ENCODE data around the gene LRRC58.

LRRC58 gene

GRCh38 chr3:120311863-120312794 lies 37.0 kb downstream of the LRRC58 start:
- no peak for DNase-seq (ENCODE audit: extremely low read depth, low read depth)

DNA sequence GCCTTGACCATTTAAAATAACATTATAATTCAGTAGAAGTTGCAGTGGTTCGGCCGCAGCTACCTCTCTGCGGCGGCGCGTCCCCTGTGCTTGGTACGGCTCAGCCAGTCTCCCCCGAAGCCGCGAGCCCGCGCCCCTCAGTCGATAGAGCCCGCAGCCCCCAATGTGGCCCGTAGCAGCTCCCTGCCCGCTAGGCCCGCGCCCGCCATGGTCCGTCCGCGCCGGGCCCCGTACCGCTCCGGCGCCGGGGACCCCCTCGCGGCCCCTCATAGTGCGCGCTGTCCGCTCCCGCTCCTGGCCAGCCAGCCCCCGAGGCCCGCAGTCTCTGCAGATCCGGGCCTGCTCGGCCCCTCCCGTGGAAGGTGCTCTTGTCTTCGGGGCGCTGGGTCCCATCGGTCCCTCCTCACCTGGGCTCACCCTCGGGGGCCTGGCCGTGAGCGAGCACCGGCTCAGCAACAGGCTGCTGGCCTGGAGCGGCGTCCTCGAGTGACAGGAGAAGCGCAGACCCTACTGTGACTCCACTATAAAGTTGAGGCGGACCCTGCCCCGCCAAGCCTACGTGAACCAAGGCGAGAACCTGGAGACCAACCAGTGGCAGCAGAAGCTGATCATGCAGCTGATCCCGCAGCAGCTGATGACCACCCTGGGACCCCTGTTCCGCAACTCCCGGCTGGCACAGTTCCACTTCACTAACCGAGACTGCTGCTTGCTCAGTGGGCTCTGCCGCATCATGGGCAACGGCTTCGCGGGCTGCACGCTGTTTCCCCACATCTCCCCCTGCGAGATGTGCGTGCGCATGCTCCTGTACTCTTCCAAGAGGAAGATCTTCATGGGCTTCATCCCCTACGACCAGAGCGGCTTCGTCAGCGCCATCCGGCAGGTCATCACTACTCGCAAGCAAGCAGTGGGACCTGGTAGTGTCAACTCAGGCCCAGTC lies 42.4 kb downstream of the LRRC58 start:
- no peak for DNase-seq (ENCODE audit: extremely low read depth, low read depth)
- TF ChIP-seq, protein P1, sequence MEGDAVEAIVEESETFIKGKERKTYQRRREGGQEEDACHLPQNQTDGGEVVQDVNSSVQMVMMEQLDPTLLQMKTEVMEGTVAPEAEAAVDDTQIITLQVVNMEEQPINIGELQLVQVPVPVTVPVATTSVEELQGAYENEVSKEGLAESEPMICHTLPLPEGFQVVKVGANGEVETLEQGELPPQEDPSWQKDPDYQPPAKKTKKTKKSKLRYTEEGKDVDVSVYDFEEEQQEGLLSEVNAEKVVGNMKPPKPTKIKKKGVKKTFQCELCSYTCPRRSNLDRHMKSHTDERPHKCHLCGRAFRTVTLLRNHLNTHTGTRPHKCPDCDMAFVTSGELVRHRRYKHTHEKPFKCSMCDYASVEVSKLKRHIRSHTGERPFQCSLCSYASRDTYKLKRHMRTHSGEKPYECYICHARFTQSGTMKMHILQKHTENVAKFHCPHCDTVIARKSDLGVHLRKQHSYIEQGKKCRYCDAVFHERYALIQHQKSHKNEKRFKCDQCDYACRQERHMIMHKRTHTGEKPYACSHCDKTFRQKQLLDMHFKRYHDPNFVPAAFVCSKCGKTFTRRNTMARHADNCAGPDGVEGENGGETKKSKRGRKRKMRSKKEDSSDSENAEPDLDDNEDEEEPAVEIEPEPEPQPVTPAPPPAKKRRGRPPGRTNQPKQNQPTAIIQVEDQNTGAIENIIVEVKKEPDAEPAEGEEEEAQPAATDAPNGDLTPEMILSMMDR (IDR thresholded peaks at IDR 0.05; ENCODE audit: low read depth, low read length): no peak

More at GRCh38 chr3:120311863-120312794, 37.0 kb downstream of the LRRC58 start:
- TF ChIP-seq, protein P1 (IDR thresholded peaks at IDR 0.05; ENCODE audit: low read depth, low read length): no peak

- no peak for DNase-seq (ENCODE audit: extremely low read depth, low read depth)
- TF ChIP-seq, protein P1 (IDR thresholded peaks at IDR 0.05; ENCODE audit: low read depth, low read length): no peak
Observed at GRCh38 chr3:120304616-120305015, 44.5 kb downstream of the LRRC58 start.

GRCh38 chr3:120302361-120302760 lies 46.8 kb downstream of the LRRC58 start:
- TF ChIP-seq, protein P1 (IDR thresholded peaks at IDR 0.05; ENCODE audit: low read depth, low read length): no peak
- no peak for DNase-seq (ENCODE audit: extremely low read depth, low read depth)

GRCh38 chr3:120300971-120301370 lies 48.2 kb downstream of the LRRC58 start:
- TF ChIP-seq, protein P1 (IDR thresholded peaks at IDR 0.05; ENCODE audit: low read depth, low read length): no peak
- DNase-seq (ENCODE audit: extremely low read depth, low read depth): no peak

DNA sequence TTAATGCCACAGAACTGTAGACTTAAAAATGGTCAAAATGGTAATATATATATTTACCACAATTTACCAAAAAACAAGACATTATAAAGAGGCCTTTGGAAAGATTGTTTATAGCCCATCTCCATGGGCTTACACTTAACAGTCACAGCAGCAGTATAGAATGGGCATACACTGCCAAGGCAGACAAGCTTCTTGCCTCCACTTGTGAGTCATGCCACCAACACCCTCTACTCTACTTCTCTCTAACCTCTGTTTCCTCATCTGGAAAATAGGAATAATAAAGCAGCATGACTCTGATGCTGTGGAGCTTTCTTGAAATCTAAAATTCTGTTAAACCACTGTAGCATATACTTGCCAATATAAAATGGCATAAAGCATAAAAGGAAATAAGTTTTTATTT lies 49.8 kb downstream of the LRRC58 start:
- TF ChIP-seq, protein P1 (IDR thresholded peaks at IDR 0.05; ENCODE audit: low read depth, low read length): no peak
- DNase-seq (ENCODE audit: extremely low read depth, low read depth): no peak

Measured in AG09319 (cell line).